ENCODE results near the gene PHAX.
A peak's percentile ranks its signal among the peaks of the same experiment; 100 is the strongest.
"Not testable (repeated sequence)": the region's sequence is repeated elsewhere in the genome, so short reads cannot be mapped to it uniquely, and the experiment has no call there.

Gene PHAX

GRCh38 chr5:126605525-126605924 lies 4.8 kb downstream of the PHAX start:
- DNase-seq: no peak

- DNase-seq: no peak
Observed at GRCh38 chr5:126610160-126610559, 9.4 kb downstream of the PHAX start.

GRCh38 chr5:126610616-126611015 lies 9.9 kb downstream of the PHAX start:
- no peak for DNase-seq

- no peak for DNase-seq
Observed at GRCh38 chr5:126613941-126614592, 13.3 kb downstream of the PHAX start.

GRCh38 chr5:126615286-126615685 lies 14.5 kb downstream of the PHAX start:
- DNase-seq: no peak

GRCh38 chr5:126617603-126618002 lies 16.9 kb downstream of the PHAX start:
- DNase-seq: not testable (repeated sequence)

GRCh38 chr5:126619781-126620180 lies 19.0 kb downstream of the PHAX start:
- no peak for DNase-seq

- no peak for DNase-seq
Observed at GRCh38 chr5:126624534-126624933, 23.8 kb downstream of the PHAX start.

GRCh38 chr5:126628102-126628501 lies 27.4 kb downstream of the PHAX start:
- no peak for DNase-seq

GRCh38 chr5:126631920-126632319 lies 31.2 kb downstream of the PHAX start:
- DNase-seq: no peak

- DNase-seq: no peak
Observed at GRCh38 chr5:126633552-126633951, 32.8 kb downstream of the PHAX start.

GRCh38 chr5:126635585-126635984 lies 34.8 kb downstream of the PHAX start:
- DNase-seq: no peak

GRCh38 chr5:126636956-126637355 lies 36.2 kb downstream of the PHAX start:
- no peak for DNase-seq

- DNase-seq: no peak
Observed at GRCh38 chr5:126640866-126641265, 40.1 kb downstream of the PHAX start.

- no peak for DNase-seq
Observed at GRCh38 chr5:126641387-126641786, 40.6 kb downstream of the PHAX start.

GRCh38 chr5:126645132-126645531 lies 44.4 kb downstream of the PHAX start:
- DNase-seq: no peak

- no peak for DNase-seq
Observed at GRCh38 chr5:126647071-126647470, 46.3 kb downstream of the PHAX start.

GRCh38 chr5:126648471-126648870 lies 47.7 kb downstream of the PHAX start:
- no peak for DNase-seq

- DNase-seq: not testable (repeated sequence)
Observed at GRCh38 chr5:126649057-126649456, 48.3 kb downstream of the PHAX start.

GRCh38 chr5:126649709-126650108 lies 49.0 kb downstream of the PHAX start:
- DNase-seq: not testable (repeated sequence)

GRCh38 chr5:126650463-126650862 lies 49.7 kb downstream of the PHAX start:
- DNase-seq: no peak

- DNase-seq: no peak
Observed at GRCh38 chr5:126651013-126651577, 50.3 kb downstream of the PHAX start.

- peak; percentile 18 for DNase-seq
Observed at GRCh38 chr5:126656401-126657007, 55.8 kb downstream of the PHAX start.

- no peak for DNase-seq
Observed at GRCh38 chr5:126658561-126658960, 57.8 kb downstream of the PHAX start.

Measured in T-helper 9 cell (primary cell).